HG03342 (cell line): ENCODE results near the gene PDLIM5.
"Not testable (repeated sequence)": the region's sequence is repeated elsewhere in the genome, so short reads cannot be mapped to it uniquely, and the experiment has no call there.

Source experiments
- ATAC-seq: cut with Tn5 transposase; IDR thresholded peaks from one replicate; pipeline ENCODE4 v1.9.1; 2021; ENCODE audit warnings: mild to moderate bottlenecking, moderate library complexity; ENCODE audit not compliant: unreplicated experiment

The PDLIM5 gene

GRCh38 chr4:94451695-94452475 lies at the start of gene PDLIM5:
Gene PDLIM5, plus strand, starts transcription at chr4:94451942. Its CDS starts 3,347 bp downstream, at chr4:94455289.
- ATAC-seq: peak; percentile 91

GRCh38 chr4:94402439-94402838 lies 49.3 kb upstream of the PDLIM5 start:
- not testable (repeated sequence) for ATAC-seq

GRCh38 chr4:94403751-94404150 lies 48.0 kb upstream of the PDLIM5 start:
- no peak for ATAC-seq

GRCh38 chr4:94406668-94407437 lies 44.9 kb upstream of the PDLIM5 start:
- ATAC-seq: peak; percentile 90

- ATAC-seq: no peak
These were observed 43.9 kb upstream of the PDLIM5 start for GRCh38 chr4:94407846-94408245.

GRCh38 chr4:94408549-94409374 lies 43.0 kb upstream of the PDLIM5 start:
- no peak for ATAC-seq

- ATAC-seq: no peak
These were observed 42.4 kb upstream of the PDLIM5 start for GRCh38 chr4:94409375-94409679.

- no peak for ATAC-seq
These were observed 41.8 kb upstream of the PDLIM5 start for GRCh38 chr4:94409962-94410361.

- ATAC-seq: no peak
These were observed 41.0 kb upstream of the PDLIM5 start for GRCh38 chr4:94410678-94411206.

- no peak for ATAC-seq
These were observed 40.4 kb upstream of the PDLIM5 start for GRCh38 chr4:94411296-94411695.

GRCh38 chr4:94412019-94412657 lies 39.6 kb upstream of the PDLIM5 start:
- no peak for ATAC-seq

GRCh38 chr4:94412658-94413038 lies 39.1 kb upstream of the PDLIM5 start:
- no peak for ATAC-seq

GRCh38 chr4:94413085-94413840 lies 38.5 kb upstream of the PDLIM5 start:
- ATAC-seq: no peak

GRCh38 chr4:94414907-94415306 lies 36.8 kb upstream of the PDLIM5 start:
- ATAC-seq: no peak

- no peak for ATAC-seq
These were observed 36.3 kb upstream of the PDLIM5 start for GRCh38 chr4:94415448-94415847.

- no peak for ATAC-seq
These were observed 35.4 kb upstream of the PDLIM5 start for GRCh38 chr4:94416335-94416734.

- ATAC-seq: no peak
These were observed 34.8 kb upstream of the PDLIM5 start for GRCh38 chr4:94416981-94417380.

- ATAC-seq: no peak
These were observed 32.2 kb upstream of the PDLIM5 start for GRCh38 chr4:94419549-94419948.

- ATAC-seq: no peak
These were observed 31.8 kb upstream of the PDLIM5 start for GRCh38 chr4:94419956-94420355.

GRCh38 chr4:94420356-94420755 lies 31.4 kb upstream of the PDLIM5 start:
- ATAC-seq: no peak
